ENCODE measurements around the gene ZNF175. TPM values are rescaled to one million over a fixed set of nuclear protein-coding genes. Genes with fewer than 3 reads are reported as not detected.

Gene ZNF175
- total RNA-seq, 1 donor from 2014 or later = 8.1 TPM

- Mint-ChIP-seq H3K27ac (no peak overlapping the region), H3K9me3 (no peaks in the 10 kb centered on the region)
- no peaks in the 10 kb centered on the region for H3K9me3 ChIP-seq (ENCODE audit: low read depth)
Measured at GRCh38 chr19:51547397-51548212, 23.5 kb upstream of the ZNF175 start.

GRCh38 chr19:51548213-51548651 is 22.9 kb upstream of the ZNF175 start:
- Histone ChIP-seq H3K79me2 (ENCODE audit: low read depth) (no peaks in the 10 kb centered on the region), H3K27ac (no peak overlapping the region), H3K27me3 (no peaks in the 10 kb centered on the region), H4K20me1 (ENCODE audit: low read depth) (no peaks in the 10 kb centered on the region), H3K4me3 (no peak overlapping the region), H3K4me1 (no peaks in the 10 kb centered on the region), H3K9ac (no peak overlapping the region), H3K9me3 (ENCODE audit: low read depth) (no peaks in the 10 kb centered on the region), H3K4me2 (no peak overlapping the region), H2AFZ (replicated peaks) (no peak overlapping the region), H3F3A (ENCODE audit: low read depth) (no peaks in the 10 kb centered on the region), H3K36me3 (no peaks in the 10 kb centered on the region)
- TF ChIP-seq EZH2phosphoT487 (IDR thresholded peaks at IDR 0.05) (no peak), CTCF (IDR thresholded peaks at IDR 0.05) (no peak), EZH2 (IDR thresholded peaks at IDR 0.05) (no peak)
- no peaks in the 10 kb centered on the region for H3K36me3 Mint-ChIP-seq
- H3K27me3 Mint-ChIP-seq (ENCODE audit: insufficient read depth, low read depth) = peaks cover 6% of the 10 kb centered on the region
- no peak overlapping the region for H3K4me3 Mint-ChIP-seq
- no peaks in the 10 kb centered on the region for H3K9me3 Mint-ChIP-seq
- no peak overlapping the region for H3K27ac Mint-ChIP-seq
- no peak for DNase-seq (ENCODE audit: low spot score)
- H3K4me1 Mint-ChIP-seq = no peaks in the 10 kb centered on the region

More at GRCh38 chr19:51547397-51548212, 23.5 kb upstream of the ZNF175 start:
- H3K9ac ChIP-seq = no peak overlapping the region
- DNase-seq (ENCODE audit: low spot score) = no peak
- TF ChIP-seq EZH2 (IDR thresholded peaks at IDR 0.05) = no peak
- TF ChIP-seq CTCF (IDR thresholded peaks at IDR 0.05) = no peak
- no peak for TF ChIP-seq EZH2phosphoT487 (IDR thresholded peaks at IDR 0.05)
- H3K79me2 ChIP-seq (ENCODE audit: low read depth) = no peaks in the 10 kb centered on the region
- Mint-ChIP-seq H3K4me3 (no peak overlapping the region), H3K36me3 (no peaks in the 10 kb centered on the region), H3K4me1 (no peaks in the 10 kb centered on the region), H3K27me3 (ENCODE audit: insufficient read depth, low read depth) (peaks cover 6% of the 10 kb centered on the region)
- no peaks in the 10 kb centered on the region for H3F3A ChIP-seq (ENCODE audit: low read depth)
- no peak overlapping the region for H3K4me3 ChIP-seq
- no peak overlapping the region for H3K27ac ChIP-seq
- H3K36me3 ChIP-seq = no peaks in the 10 kb centered on the region
- H3K4me2 ChIP-seq = no peak overlapping the region
- H3K4me1 ChIP-seq = no peaks in the 10 kb centered on the region
- H3K27me3 ChIP-seq = no peaks in the 10 kb centered on the region
- no peaks in the 10 kb centered on the region for H4K20me1 ChIP-seq (ENCODE audit: low read depth)
- no peak overlapping the region for H2AFZ ChIP-seq (replicated peaks)

DNA sequence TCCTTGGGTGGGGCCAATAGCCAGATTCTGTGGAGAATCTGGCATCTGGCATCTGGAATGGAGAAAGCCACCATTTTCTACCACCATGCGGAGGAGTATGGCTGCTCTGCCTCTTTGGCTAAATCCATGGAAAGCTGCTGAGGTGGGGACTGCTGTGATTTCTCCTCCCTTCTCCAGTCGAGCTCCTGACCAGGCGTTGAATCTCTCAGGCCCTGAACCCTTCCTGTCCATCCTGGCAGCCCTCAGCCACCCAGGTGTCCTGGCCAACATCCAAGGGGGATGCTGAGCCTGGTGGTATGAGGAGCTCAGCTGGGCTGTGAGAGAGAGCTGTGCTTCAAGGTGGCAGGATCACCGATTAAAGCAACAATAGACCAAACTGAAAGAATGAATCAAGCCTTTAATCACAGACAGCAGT is 22.2 kb upstream of the ZNF175 start:
- Histone ChIP-seq H3K79me2 (ENCODE audit: low read depth) (no peaks in the 10 kb centered on the region), H3K4me1 (no peaks in the 10 kb centered on the region), H3K4me2 (no peak overlapping the region), H3K36me3 (no peaks in the 10 kb centered on the region), H2AFZ (replicated peaks) (no peak overlapping the region), H4K20me1 (ENCODE audit: low read depth) (no peaks in the 10 kb centered on the region), H3K27me3 (no peaks in the 10 kb centered on the region), H3K4me3 (no peak overlapping the region), H3K9ac (no peak overlapping the region), H3K9me3 (ENCODE audit: low read depth) (no peaks in the 10 kb centered on the region), H3F3A (ENCODE audit: low read depth) (no peaks in the 10 kb centered on the region), H3K27ac (no peak overlapping the region)
- Mint-ChIP-seq H3K27ac (no peak overlapping the region), H3K27me3 (ENCODE audit: insufficient read depth, low read depth) (peaks cover 6% of the 10 kb centered on the region), H3K4me3 (no peak overlapping the region), H3K36me3 (no peaks in the 10 kb centered on the region), H3K4me1 (no peaks in the 10 kb centered on the region), H3K9me3 (no peaks in the 10 kb centered on the region)
- TF ChIP-seq CTCF (IDR thresholded peaks at IDR 0.05) = no peak
- TF ChIP-seq EZH2 (IDR thresholded peaks at IDR 0.05) = no peak
- TF ChIP-seq EZH2phosphoT487 (IDR thresholded peaks at IDR 0.05) = no peak
- no peak for DNase-seq (ENCODE audit: low spot score)
